ENCODE data around the gene SULT1C2.

DNA sequence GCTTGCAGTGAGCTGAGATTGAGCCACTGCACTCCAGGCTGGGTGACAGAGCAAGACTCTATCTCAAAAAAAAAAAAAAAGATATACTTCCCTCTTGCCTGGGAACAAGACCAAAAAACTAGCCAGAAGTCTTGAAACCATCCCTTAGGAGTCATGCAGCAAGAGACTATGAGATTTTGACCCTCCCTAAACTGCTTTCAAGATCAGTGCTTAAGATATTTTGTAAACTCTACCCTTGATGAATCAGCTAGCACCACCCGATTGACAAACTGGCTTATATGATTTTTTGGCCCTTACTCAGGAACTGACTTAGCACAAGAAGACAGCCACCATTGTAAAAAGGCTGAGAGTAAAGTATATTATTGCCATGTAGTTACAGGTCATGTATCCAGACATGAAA is 45.1 kb upstream of the SULT1C2 start:
- TF ChIP-seq, protein P1, sequence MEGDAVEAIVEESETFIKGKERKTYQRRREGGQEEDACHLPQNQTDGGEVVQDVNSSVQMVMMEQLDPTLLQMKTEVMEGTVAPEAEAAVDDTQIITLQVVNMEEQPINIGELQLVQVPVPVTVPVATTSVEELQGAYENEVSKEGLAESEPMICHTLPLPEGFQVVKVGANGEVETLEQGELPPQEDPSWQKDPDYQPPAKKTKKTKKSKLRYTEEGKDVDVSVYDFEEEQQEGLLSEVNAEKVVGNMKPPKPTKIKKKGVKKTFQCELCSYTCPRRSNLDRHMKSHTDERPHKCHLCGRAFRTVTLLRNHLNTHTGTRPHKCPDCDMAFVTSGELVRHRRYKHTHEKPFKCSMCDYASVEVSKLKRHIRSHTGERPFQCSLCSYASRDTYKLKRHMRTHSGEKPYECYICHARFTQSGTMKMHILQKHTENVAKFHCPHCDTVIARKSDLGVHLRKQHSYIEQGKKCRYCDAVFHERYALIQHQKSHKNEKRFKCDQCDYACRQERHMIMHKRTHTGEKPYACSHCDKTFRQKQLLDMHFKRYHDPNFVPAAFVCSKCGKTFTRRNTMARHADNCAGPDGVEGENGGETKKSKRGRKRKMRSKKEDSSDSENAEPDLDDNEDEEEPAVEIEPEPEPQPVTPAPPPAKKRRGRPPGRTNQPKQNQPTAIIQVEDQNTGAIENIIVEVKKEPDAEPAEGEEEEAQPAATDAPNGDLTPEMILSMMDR (IDR thresholded peaks at IDR 0.05; ENCODE audit: low read depth, low read length) = no peak
- TF ChIP-seq POLR2A (IDR thresholded peaks at IDR 0.05; ENCODE audit: extremely low read depth, insufficient read length) (no peak), MYC (IDR thresholded peaks at IDR 0.05; ENCODE audit: low read depth, low read length) (no peak)
- TF ChIP-seq, protein P2, sequence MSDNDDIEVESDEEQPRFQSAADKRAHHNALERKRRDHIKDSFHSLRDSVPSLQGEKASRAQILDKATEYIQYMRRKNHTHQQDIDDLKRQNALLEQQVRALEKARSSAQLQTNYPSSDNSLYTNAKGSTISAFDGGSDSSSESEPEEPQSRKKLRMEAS (IDR thresholded peaks at IDR 0.05; ENCODE audit: low read depth, low read length) = no peak

All from NB4 (cell line).